Measurements from ENCODE around the gene OLFML3. TPM values are rescaled to one million over a fixed set of nuclear protein-coding genes. Genes with fewer than 3 reads are reported as not detected.

OLFML3 gene
- total and polyA plus RNA-seq, 2 donors (not counting 3 experiments of a cell fraction or from before 2014, with no cell fraction given), result 3.4 to 3.9 TPM

- POLR2A ChIA-PET, result no interaction called here
- H3K36me3 ChIP-seq (ENCODE audit: control insufficient read depth in 2 of 2, extremely low read depth in 1 of 2, insufficient read depth in 2 of 2, low read length in 2 of 2), result no peaks in the 10 kb centered on the region
- H3K4me2 ChIP-seq (ENCODE audit: insufficient read depth, low read length), result no peak overlapping the region
- H3K9me1 ChIP-seq (replicated peaks; ENCODE audit: control insufficient read depth, extremely low read depth, insufficient read depth, low read length), result no peaks in the 10 kb centered on the region
- no TSS peak for BruUV-seq (replicated peaks)
- H2AFZ ChIP-seq (ENCODE audit: low read depth, low read length), result no peak overlapping the region
- no peak overlapping the region for H3K27ac ChIP-seq (ENCODE audit: insufficient read depth, low read depth, low read length)
- no peak overlapping the region for H3K4me3 ChIP-seq (replicated peaks in 1 of 3; ENCODE audit: insufficient read depth in 1 of 3, low read depth in 1 of 3, low read length in 3 of 3)
- FAIRE-seq (no peak), DNase-seq (ENCODE audit: low read depth, low spot score) (no peak)
- H3K9me3 ChIP-seq (replicated peaks; ENCODE audit: control insufficient read depth, insufficient read depth, low read length), result no peaks in the 10 kb centered on the region
- intact Hi-C loops (cut with micrococcal nuclease), result no loop called here
- no peak overlapping the region for H3K9ac ChIP-seq (replicated peaks; ENCODE audit: extremely low read depth, insufficient read depth, low read length)
- no peaks in the 10 kb centered on the region for H3K79me2 ChIP-seq (ENCODE audit: control insufficient read depth, insufficient read depth, low read length)
- TF ChIP-seq MYC (IDR thresholded peaks at IDR 0.05; ENCODE audit: low read depth, low read length), result no peak
- CTCF ChIA-PET, result interaction anchor here (1.3 to 2.6 kb wide), 2 partner anchors 8 to 300 kb away, joined by 3 to 17 read pairs; no protein-coding TSS in a partner anchor
- peaks cover 29% of the 10 kb centered on the region for H3K4me1 ChIP-seq (ENCODE audit: control insufficient read depth, extremely low read depth, insufficient read depth, low read length)
- H4K20me1 ChIP-seq (replicated peaks; ENCODE audit: control insufficient read depth, extremely low read depth, insufficient read depth, low read length), result no peaks in the 10 kb centered on the region
- no peaks in the 10 kb centered on the region for H3K27me3 ChIP-seq (ENCODE audit: control insufficient read depth in 2 of 2, insufficient read depth in 2 of 2, low read length in 2 of 2)
- dilution Hi-C loops (cut with MboI; ENCODE audit: extremely low pct_ligation_motif_present, low sequenced_read_pairs), result no loop called here
Measured at GRCh38 chr1:113983391-113983790, 4.1 kb downstream of the OLFML3 start.

DNA sequence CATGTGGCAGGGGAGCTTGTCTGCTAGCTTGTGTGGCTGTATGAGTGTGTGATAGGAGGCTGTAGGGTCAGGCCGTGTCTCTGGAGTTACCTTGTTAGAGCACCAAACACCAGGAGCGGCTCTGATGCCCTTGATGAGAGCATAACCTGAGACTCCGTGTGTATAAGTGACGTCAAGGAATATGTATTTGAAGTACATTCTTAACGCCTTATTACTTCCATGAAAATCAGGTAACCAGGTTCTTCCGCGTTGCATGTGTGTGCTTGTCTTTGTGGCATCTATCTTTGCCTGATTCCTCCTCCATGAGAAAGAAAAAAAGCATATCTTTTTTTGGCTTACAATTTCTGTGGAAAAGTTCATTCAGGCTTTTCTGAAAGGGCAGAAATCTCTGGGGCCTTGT, 4.6 kb downstream of the OLFML3 start:
- no peak for DNase-seq (ENCODE audit: low read depth, low spot score)
- intact Hi-C loops (cut with micrococcal nuclease) (no loop called here), dilution Hi-C loops (cut with MboI; ENCODE audit: extremely low pct_ligation_motif_present, low sequenced_read_pairs) (no loop called here)
- no peaks in the 10 kb centered on the region for H3K27me3 ChIP-seq (ENCODE audit: control insufficient read depth in 2 of 2, insufficient read depth in 2 of 2, low read length in 2 of 2)
- H2AFZ ChIP-seq (ENCODE audit: low read depth, low read length), result no peak overlapping the region
- no peak for TF ChIP-seq EZH2 (IDR thresholded peaks at IDR 0.05; ENCODE audit: borderline replicate concordance, low read depth, low read length, severe bottlenecking)
- TF ChIP-seq GATA2 (IDR thresholded peaks at IDR 0.05; ENCODE audit: insufficient read depth, insufficient read length, low read depth, low read length), result no peak
- TF ChIP-seq, protein P1, sequence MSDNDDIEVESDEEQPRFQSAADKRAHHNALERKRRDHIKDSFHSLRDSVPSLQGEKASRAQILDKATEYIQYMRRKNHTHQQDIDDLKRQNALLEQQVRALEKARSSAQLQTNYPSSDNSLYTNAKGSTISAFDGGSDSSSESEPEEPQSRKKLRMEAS (IDR thresholded peaks at IDR 0.05; ENCODE audit: insufficient read depth, insufficient read length), result no peak
- no peak for TF ChIP-seq POLR2A (IDR thresholded peaks at IDR 0.05; ENCODE audit: low read depth, low read length)
- TF ChIP-seq FOS (IDR thresholded peaks at IDR 0.05; ENCODE audit: borderline replicate concordance, insufficient read depth, low read length), result no peak
- no peak for TF ChIP-seq MYC (IDR thresholded peaks at IDR 0.05; ENCODE audit: low read depth, low read length)
- TF ChIP-seq JUN (IDR thresholded peaks at IDR 0.05; ENCODE audit: borderline replicate concordance, insufficient read depth, insufficient read length, low read depth), result no peak
- no peak for TF ChIP-seq CTCF (IDR thresholded peaks at IDR 0.05; ENCODE audit: extremely low read depth in 1 of 2, insufficient read depth in 1 of 2, low read depth in 1 of 2, low read length in 2 of 2)
- no peak for TF ChIP-seq POLR2AphosphoS5 (IDR thresholded peaks at IDR 0.05; ENCODE audit: insufficient read depth, low read depth, low read length)
- FAIRE-seq, result no peak
- no peaks in the 10 kb centered on the region for H4K20me1 ChIP-seq (replicated peaks; ENCODE audit: control insufficient read depth, extremely low read depth, insufficient read depth, low read length)
- no peak overlapping the region for H3K9ac ChIP-seq (replicated peaks; ENCODE audit: extremely low read depth, insufficient read depth, low read length)
- no peaks in the 10 kb centered on the region for H3K79me2 ChIP-seq (ENCODE audit: control insufficient read depth, insufficient read depth, low read length)
- no peaks in the 10 kb centered on the region for H3K9me1 ChIP-seq (replicated peaks; ENCODE audit: control insufficient read depth, extremely low read depth, insufficient read depth, low read length)
- ChIA-PET CTCF (interaction anchor here (1.3 to 2.6 kb wide), 5 partner anchors 9 to 444 kb away, joined by 3 to 17 read pairs (median 3); no protein-coding TSS in a partner anchor), POLR2A (no interaction called here)
- H3K27ac ChIP-seq (ENCODE audit: insufficient read depth, low read depth, low read length), result no peak overlapping the region
- peaks cover 25% of the 10 kb centered on the region for H3K4me1 ChIP-seq (ENCODE audit: control insufficient read depth, extremely low read depth, insufficient read depth, low read length)
- H3K4me3 ChIP-seq (replicated peaks in 1 of 3; ENCODE audit: insufficient read depth in 1 of 3, low read depth in 1 of 3, low read length in 3 of 3), result no peak overlapping the region
- H3K4me2 ChIP-seq (ENCODE audit: insufficient read depth, low read length), result no peak overlapping the region
- H3K36me3 ChIP-seq (ENCODE audit: control insufficient read depth in 2 of 2, extremely low read depth in 1 of 2, insufficient read depth in 2 of 2, low read length in 2 of 2), result no peaks in the 10 kb centered on the region
- no peaks in the 10 kb centered on the region for H3K9me3 ChIP-seq (replicated peaks; ENCODE audit: control insufficient read depth, insufficient read depth, low read length)
- BruUV-seq (replicated peaks), result no TSS peak
